Measurements from ENCODE around the gene UBN2. TPM values are rescaled to one million over a fixed set of nuclear protein-coding genes. Genes with fewer than 3 reads are reported as not detected.

Gene UBN2
- total RNA-seq, 1 donor from 2014 or later = 7.4 TPM

GRCh38 chr7:139294241-139294640, 63.2 kb downstream of the UBN2 start:
- TF ChIP-seq, protein P1, sequence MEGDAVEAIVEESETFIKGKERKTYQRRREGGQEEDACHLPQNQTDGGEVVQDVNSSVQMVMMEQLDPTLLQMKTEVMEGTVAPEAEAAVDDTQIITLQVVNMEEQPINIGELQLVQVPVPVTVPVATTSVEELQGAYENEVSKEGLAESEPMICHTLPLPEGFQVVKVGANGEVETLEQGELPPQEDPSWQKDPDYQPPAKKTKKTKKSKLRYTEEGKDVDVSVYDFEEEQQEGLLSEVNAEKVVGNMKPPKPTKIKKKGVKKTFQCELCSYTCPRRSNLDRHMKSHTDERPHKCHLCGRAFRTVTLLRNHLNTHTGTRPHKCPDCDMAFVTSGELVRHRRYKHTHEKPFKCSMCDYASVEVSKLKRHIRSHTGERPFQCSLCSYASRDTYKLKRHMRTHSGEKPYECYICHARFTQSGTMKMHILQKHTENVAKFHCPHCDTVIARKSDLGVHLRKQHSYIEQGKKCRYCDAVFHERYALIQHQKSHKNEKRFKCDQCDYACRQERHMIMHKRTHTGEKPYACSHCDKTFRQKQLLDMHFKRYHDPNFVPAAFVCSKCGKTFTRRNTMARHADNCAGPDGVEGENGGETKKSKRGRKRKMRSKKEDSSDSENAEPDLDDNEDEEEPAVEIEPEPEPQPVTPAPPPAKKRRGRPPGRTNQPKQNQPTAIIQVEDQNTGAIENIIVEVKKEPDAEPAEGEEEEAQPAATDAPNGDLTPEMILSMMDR (IDR thresholded peaks at IDR 0.05; ENCODE audit: insufficient read depth, low read length, poor library complexity, severe bottlenecking) = no peak
- Histone ChIP-seq H3K4me3 (ENCODE audit: low read depth, low read length) (no peak overlapping the region), H3K36me3 (ENCODE audit: control insufficient read depth, insufficient read depth, low read length) (no peaks in the 10 kb centered on the region), H3K27me3 (ENCODE audit: control insufficient read depth, insufficient read depth, low read length) (no peaks in the 10 kb centered on the region)
- no peak for DNase-seq (ENCODE audit: low read depth)

GRCh38 chr7:139294951-139295575, 64.0 kb downstream of the UBN2 start:
- TF ChIP-seq, protein P1 (IDR thresholded peaks at IDR 0.05; ENCODE audit: insufficient read depth, low read length, poor library complexity, severe bottlenecking) = no peak

DNA sequence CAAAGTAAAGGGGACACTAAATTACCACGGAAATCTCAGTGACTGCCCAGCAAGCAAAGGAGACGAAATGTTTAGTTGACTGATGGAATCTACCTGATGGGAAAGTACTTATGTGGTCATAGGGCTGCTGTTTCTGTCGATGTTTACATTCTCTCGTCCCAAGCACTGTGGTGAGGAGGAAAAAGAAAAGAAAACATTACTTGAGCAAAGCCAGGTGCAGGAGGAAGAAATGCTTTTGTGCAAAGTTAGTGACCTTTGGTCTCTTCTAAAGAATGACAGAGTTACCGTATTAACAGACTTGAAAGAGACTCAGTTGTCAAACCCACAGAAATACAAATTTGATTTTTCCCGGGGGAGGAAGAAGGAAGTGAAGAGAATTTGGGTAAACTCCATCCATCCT, 66.8 kb downstream of the UBN2 start:
- DNase-seq (ENCODE audit: low read depth) = peak; percentile 32
- Histone ChIP-seq H3K4me3 (ENCODE audit: low read depth, low read length) (no peak overlapping the region), H3K36me3 (ENCODE audit: control insufficient read depth, insufficient read depth, low read length) (no peaks in the 10 kb centered on the region), H3K27me3 (ENCODE audit: control insufficient read depth, insufficient read depth, low read length) (no peaks in the 10 kb centered on the region)
- TF ChIP-seq, protein P1 (IDR thresholded peaks at IDR 0.05; ENCODE audit: insufficient read depth, low read length, poor library complexity, severe bottlenecking) = no peak

More at GRCh38 chr7:139294951-139295575, 64.0 kb downstream of the UBN2 start:
- Histone ChIP-seq H3K36me3 (ENCODE audit: control insufficient read depth, insufficient read depth, low read length) (no peaks in the 10 kb centered on the region), H3K4me3 (ENCODE audit: low read depth, low read length) (no peak overlapping the region), H3K27me3 (ENCODE audit: control insufficient read depth, insufficient read depth, low read length) (no peaks in the 10 kb centered on the region)
- no peak for DNase-seq (ENCODE audit: low read depth)

DNA sequence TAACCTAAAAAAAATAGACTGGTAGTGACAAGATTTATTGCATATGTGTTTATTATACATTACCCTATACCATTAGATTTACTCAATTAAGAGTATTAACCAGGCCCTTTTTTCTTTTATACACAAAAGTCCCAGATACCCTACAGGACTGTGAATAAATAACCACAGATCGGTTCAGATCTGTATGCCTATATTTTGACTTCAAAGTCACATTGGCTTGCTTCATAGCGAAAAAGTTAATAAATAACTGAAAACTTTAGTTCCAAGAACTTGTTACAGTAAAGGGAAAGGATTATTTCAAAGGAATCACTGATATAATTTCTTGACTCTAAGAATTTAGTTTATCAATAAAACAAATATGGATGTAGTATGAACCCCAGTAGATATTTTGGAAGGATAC, 68.3 kb downstream of the UBN2 start:
- Histone ChIP-seq H3K4me3 (ENCODE audit: low read depth, low read length) (no peak overlapping the region), H3K36me3 (ENCODE audit: control insufficient read depth, insufficient read depth, low read length) (no peaks in the 10 kb centered on the region), H3K27me3 (ENCODE audit: control insufficient read depth, insufficient read depth, low read length) (no peaks in the 10 kb centered on the region)
- DNase-seq (ENCODE audit: low read depth) = no peak
- TF ChIP-seq, protein P1 (IDR thresholded peaks at IDR 0.05; ENCODE audit: insufficient read depth, low read length, poor library complexity, severe bottlenecking) = no peak

DNA sequence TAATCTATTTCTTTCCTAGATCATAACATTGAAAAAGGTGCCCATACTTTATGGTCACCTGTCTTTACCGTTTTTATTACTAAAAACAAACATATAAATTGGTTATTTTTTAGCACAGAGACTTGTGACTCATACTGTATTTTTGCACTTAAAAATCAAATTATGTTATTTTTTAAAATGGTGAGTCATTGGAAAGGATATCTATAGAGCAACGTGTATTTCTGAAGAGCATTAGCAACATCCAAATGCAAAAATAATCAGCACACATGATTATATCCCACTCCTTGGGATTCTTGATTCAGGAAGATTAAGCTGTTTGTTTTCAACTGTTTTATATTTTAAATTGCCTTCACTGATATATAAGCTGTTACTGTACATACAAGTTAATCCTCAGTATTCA, 69.4 kb downstream of the UBN2 start:
- no peaks in the 10 kb centered on the region for H3K27me3 ChIP-seq (ENCODE audit: control insufficient read depth, insufficient read depth, low read length)
- no peaks in the 10 kb centered on the region for H3K36me3 ChIP-seq (ENCODE audit: control insufficient read depth, insufficient read depth, low read length)
- no peak for DNase-seq (ENCODE audit: low read depth)
- no peak overlapping the region for H3K4me3 ChIP-seq (ENCODE audit: low read depth, low read length)
- TF ChIP-seq, protein P1 (IDR thresholded peaks at IDR 0.05; ENCODE audit: insufficient read depth, low read length, poor library complexity, severe bottlenecking) = no peak

DNA sequence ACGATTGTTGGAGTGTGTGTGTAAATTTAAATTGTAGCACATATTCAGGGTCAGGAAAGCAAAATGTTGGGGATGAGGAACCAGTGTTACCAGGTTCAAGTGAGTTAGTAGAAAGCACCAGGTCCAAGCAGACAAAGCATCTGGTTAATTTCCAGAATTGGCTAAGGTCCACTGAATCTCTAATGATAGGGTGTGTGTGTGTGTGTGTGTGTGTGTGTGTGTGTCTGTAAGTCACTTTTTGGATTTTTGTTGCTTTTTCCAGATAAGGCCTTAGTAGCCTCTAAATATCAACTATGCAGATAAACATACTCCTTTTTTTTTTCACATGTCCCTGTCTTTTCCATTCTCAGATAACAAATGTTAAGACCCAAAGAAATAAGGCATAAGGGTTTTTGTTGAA, 73.5 kb downstream of the UBN2 start:
- DNase-seq (ENCODE audit: low read depth) = no peak
- TF ChIP-seq, protein P1 (IDR thresholded peaks at IDR 0.05; ENCODE audit: insufficient read depth, low read length, poor library complexity, severe bottlenecking) = no peak
- H3K36me3 ChIP-seq (ENCODE audit: control insufficient read depth, insufficient read depth, low read length) = no peaks in the 10 kb centered on the region
- H3K27me3 ChIP-seq (ENCODE audit: control insufficient read depth, insufficient read depth, low read length) = no peaks in the 10 kb centered on the region
- no peak overlapping the region for H3K4me3 ChIP-seq (ENCODE audit: low read depth, low read length)

All from kidney epithelial cell (primary cell).